Amniotic stem cell (primary cell): Measurements from ENCODE around the gene KRT72.

Source experiments
- DNase-seq: peaks from one replicate; lab custom pipeline; 2025; lab: John Stamatoyannopoulos, UW

The KRT72 gene

DNA sequence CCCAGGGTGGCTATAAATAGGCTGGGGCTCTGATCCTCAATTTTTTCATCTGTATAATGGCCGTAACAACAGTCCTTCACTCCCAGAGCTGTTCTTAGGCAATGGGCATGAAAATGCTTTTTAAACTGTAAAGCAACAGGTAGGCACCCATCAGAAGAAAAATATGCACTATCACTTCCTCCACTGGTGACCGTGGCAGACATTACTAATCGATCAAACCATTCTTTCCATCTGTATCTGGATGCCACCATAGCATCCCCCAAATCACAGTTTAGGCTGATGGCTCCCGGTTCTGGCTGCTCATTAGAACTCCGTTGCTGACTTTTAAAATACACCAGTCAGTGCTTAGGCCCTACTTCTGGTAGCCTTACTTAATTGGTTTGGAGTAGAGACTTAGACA lies 59.6 kb downstream of the KRT72 start:
- no peak for DNase-seq

DNA sequence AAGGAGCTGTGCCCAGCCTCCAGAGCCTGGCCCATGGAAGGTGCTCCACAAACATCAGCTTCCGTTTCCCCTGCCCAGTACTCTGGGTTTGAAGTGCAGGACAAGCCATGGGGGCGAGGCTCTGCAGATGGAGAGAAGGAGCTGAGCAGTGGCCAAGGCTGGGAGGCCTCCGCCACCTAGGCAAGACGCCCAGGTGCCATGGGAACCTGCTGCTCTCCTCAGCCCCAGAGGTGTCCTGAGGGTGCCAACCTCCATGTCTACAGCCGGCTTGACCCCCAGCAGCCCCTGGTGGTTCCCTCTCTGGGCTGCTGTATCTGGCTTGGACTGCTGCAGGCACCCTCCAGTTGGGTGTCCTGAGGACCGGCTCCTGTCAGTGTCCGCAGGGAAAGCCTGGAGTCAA lies 60.7 kb downstream of the KRT72 start:
- no peak for DNase-seq

DNA sequence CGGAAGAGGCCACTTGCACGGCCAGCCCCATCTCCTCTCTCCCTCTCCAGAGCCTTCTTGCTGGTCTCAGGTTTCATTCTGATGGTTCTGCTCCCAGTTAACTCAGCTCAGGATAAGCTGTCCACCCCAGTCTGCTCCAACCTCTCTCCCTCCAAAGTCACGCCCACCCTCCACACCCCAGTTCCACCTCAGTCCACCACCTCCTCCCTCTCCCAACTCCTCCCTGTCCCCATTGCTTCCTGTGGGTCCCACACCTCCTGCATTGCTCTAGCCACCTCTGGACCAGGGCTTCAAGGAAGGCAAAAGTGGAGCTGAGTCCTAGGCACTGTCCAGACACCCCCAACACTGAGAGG lies 61.5 kb downstream of the KRT72 start:
- no peak for DNase-seq

DNA sequence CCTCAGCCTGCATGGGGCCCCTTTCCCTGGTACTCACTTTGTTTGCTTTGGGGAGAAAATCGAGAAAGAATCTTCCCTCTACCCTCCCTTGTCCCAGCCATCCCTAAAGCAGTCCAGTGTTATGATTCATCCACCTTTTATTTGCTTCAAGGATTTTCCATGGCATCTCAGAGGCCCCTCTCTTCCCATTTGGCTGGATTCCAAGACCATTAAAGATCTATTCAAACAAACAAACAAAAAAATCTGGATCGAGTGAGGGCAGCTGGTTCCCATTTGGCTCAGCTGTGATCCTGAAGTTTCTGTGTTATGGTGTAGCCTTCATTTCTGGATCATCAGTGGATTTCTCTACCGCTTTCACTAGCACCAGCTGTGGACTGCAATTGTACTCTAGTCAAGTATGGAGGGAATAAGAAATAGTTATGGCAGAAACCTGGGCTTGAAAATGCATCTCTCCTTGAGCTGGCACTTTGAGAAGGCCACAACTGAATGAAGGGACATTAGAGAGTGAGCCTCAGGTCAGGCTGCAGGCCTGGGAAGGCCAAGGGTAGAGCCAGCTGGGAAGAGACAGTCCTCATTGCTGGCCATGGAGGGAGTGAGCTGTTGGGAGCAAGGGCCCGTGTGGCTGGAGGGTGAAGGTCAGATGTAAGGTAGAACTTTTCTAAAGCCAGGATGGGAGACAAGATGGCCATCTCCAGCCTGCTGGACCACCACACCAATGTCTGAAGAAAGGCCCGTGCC lies 62.0 kb downstream of the KRT72 start:
- DNase-seq = peak; percentile 41

DNA sequence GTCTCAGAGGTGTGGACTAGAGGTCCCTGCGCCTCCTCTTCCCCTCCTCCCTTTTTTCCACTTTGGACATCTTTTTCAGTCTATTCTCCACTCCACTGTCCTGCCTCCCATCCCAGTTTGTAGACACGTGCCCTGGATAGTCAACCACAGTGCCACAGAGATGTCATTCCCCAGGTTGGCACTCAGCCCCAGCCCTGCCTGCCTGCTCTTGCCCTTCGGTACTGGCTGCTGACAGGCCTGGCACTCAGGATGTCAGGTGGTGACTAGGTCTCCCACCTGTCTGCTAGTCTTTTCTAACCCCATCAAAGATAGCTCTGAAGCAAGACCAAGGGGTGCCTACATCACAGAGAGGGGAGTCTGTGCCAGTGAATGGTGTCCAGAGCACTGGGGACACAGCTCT lies 64.2 kb downstream of the KRT72 start:
- DNase-seq = no peak
